HL-60 (cell line): ENCODE measurements around the gene CRPPA.

Experiments used
- DNase-seq, 2 experiments: peaks; one replicate each; pipeline ENCODE4 v3.0.0-alpha.2; 2010 to 2020; ENCODE audit warnings: low read depth in 1 of 2, low spot score in 1 of 2
- H3K27ac ChIP-seq: fragments of 250-450 bp; sonication (Bioruptor Pico); replicated peaks from 2 replicates; pipeline ENCODE4 v1.5.1; 2020; ENCODE audit warnings: mild to moderate bottlenecking, moderate library complexity
- H3K27me3 ChIP-seq: fragments of 250-450 bp; sonication (Bioruptor Pico); 2 replicates; pipeline ENCODE4 v1.5.1; 2021; ENCODE audit warnings: mild to moderate bottlenecking, moderate library complexity; ENCODE audit not compliant: insufficient read depth, poor library complexity, severe bottlenecking
- H3K4me3 ChIP-seq: replicated peaks from 2 replicates; pipeline ENCODE4 v1.5.1; 2011; ENCODE audit warnings: mild to moderate bottlenecking, control low read depth, low read length; ENCODE audit not compliant: insufficient read depth
- CTCF ChIP-seq: IDR thresholded peaks from one replicate; pipeline ENCODE4 v1.5.1; 2011; ENCODE audit warnings: low read length, control low read depth, inconsistent platforms; ENCODE audit not compliant: insufficient read depth
- GABPA ChIP-seq: IDR thresholded peaks from 2 replicates; pipeline ENCODE4 v1.6.1; 2012; ENCODE audit warnings: low read depth
- POLR2AphosphoS5 ChIP-seq: IDR thresholded peaks from 2 replicates; pipeline ENCODE4 v1.6.1; 2012; ENCODE audit warnings: low read depth
- REST ChIP-seq: IDR thresholded peaks from 2 replicates; pipeline ENCODE4 v1.6.1; 2012; ENCODE audit warnings: low read depth; ENCODE audit not compliant: insufficient replicate concordance
- SPI1 ChIP-seq: IDR thresholded peaks from 2 replicates; pipeline ENCODE4 v1.6.1; 2012; ENCODE audit warnings: low read depth, mild to moderate bottlenecking, borderline replicate concordance
- long read RNA-seq: library from polyadenylated mRNA; unstranded; transcript quantifications from one replicate; pipeline ENCODE4 v2.0.0, GENCODE V29; 2020

The CRPPA gene
- long read RNA-seq: 0 reads

GRCh38 chr7:16421333-16422102 is at the start of gene CRPPA:
Gene CRPPA, minus strand, starts transcription at chr7:16421538. Its CDS starts 216 bp downstream, at chr7:16421322.
- Histone ChIP-seq H3K27ac (peak within 1 kb of the TSS; percentile 67), H3K4me3 (peak within 1 kb of the TSS; percentile 40), H3K27me3 (no peaks in the 10 kb centered on the region)
- peak in 1 of 2 experiments; percentile 12 for DNase-seq
- no peak for TF ChIP-seq REST
- no peak for TF ChIP-seq POLR2AphosphoS5
- TF ChIP-seq SPI1: no peak
- TF ChIP-seq GABPA: no peak
- no peak for TF ChIP-seq CTCF

GRCh38 chr7:16465469-16466361 is 44.4 kb upstream of the CRPPA start, which contains the start of gene SOSTDC1:
Gene SOSTDC1, minus strand, starts transcription at chr7:16465738. Its CDS starts 70 bp downstream, at chr7:16465668.
- no peak within 1 kb of the TSS for H3K27ac ChIP-seq
- TF ChIP-seq REST (no peak), SPI1 (no peak), POLR2AphosphoS5 (no peak), CTCF (no peak)
- DNase-seq: no peak
- no peaks in the 10 kb centered on the region for H3K27me3 ChIP-seq
- H3K4me3 ChIP-seq: no peak within 1 kb of the TSS

GRCh38 chr7:16463949-16464715 is 42.8 kb upstream of the CRPPA start:
- no peak for DNase-seq
- H3K27ac ChIP-seq: no peak overlapping the region
- no peaks in the 10 kb centered on the region for H3K27me3 ChIP-seq
- TF ChIP-seq GABPA (no peak), SPI1 (no peak), POLR2AphosphoS5 (no peak), REST (no peak), CTCF (no peak)
- H3K4me3 ChIP-seq: no peak overlapping the region
